ENCODE data around the gene FAM234B.
A peak's percentile ranks its signal among the peaks of the same experiment; 100 is the strongest.
"Not testable (repeated sequence)": the region's sequence is repeated elsewhere in the genome, so short reads cannot be mapped to it uniquely, and the experiment has no call there.

Gene FAM234B

DNA sequence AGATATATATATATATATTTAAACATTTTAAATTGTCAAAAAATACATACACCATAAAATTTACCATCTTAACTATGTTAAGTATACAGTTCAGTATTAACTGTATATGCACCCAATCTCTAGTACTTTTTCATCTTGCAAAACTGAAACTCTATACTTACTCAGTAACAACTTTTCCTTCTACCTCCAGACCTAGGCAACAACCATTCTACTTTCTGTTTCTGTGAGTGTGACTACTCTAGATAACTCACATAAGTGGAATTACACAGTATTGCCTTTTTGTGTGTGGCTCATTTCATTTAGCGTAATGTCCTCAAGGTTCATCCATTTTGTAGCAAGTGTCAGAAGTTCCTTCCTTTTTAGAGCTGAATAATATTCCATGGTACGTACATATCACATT lies 8.2 kb downstream of the FAM234B start:
- no peak overlapping the region for H3K4me3 Mint-ChIP-seq
- H3K27me3 Mint-ChIP-seq: no peaks in the 10 kb centered on the region
- no peak overlapping the region for H3K27ac Mint-ChIP-seq
- H3K9me3 Mint-ChIP-seq: peaks cover 38% of the 10 kb centered on the region
- H3K36me3 Mint-ChIP-seq (ENCODE audit: low read depth): peaks cover 18% of the 10 kb centered on the region
- peaks cover 8% of the 10 kb centered on the region for H3K4me1 Mint-ChIP-seq (ENCODE audit: low read depth)
- intact Hi-C loops (cut with micrococcal nuclease): no loop called here

GRCh38 chr12:13053617-13054016 lies 9.4 kb downstream of the FAM234B start:
- intact Hi-C loops (cut with micrococcal nuclease); H3K27ac Mint-ChIP-seq; H3K27me3 Mint-ChIP-seq; H3K4me3 Mint-ChIP-seq; H3K4me1 Mint-ChIP-seq (ENCODE audit: low read depth): not testable (repeated sequence)
- Mint-ChIP-seq H3K36me3 (ENCODE audit: low read depth) (peaks cover 25% of the 10 kb centered on the region), H3K9me3 (peaks cover 32% of the 10 kb centered on the region)

- peaks cover 33% of the 10 kb centered on the region for H3K36me3 Mint-ChIP-seq (ENCODE audit: low read depth)
Measured at GRCh38 chr12:13060581-13060980, 16.4 kb downstream of the FAM234B start.

GRCh38 chr12:13061377-13061776 lies 17.2 kb downstream of the FAM234B start:
- intact Hi-C loops (cut with micrococcal nuclease): no loop called here
- Mint-ChIP-seq H3K4me3 (no peak overlapping the region), H3K4me1 (ENCODE audit: low read depth) (peaks cover 17% of the 10 kb centered on the region), H3K36me3 (ENCODE audit: low read depth) (peaks cover 27% of the 10 kb centered on the region), H3K27ac (no peak overlapping the region), H3K27me3 (no peaks in the 10 kb centered on the region), H3K9me3 (no peaks in the 10 kb centered on the region)

More at GRCh38 chr12:13060581-13060980, 16.4 kb downstream of the FAM234B start:
- Mint-ChIP-seq H3K4me1 (ENCODE audit: low read depth) (peaks cover 17% of the 10 kb centered on the region), H3K27ac (no peak overlapping the region), H3K9me3 (no peaks in the 10 kb centered on the region), H3K27me3 (no peaks in the 10 kb centered on the region), H3K4me3 (no peak overlapping the region)
- intact Hi-C loops (cut with micrococcal nuclease): no loop called here

GRCh38 chr12:13062669-13063068 lies 18.5 kb downstream of the FAM234B start:
- H3K9me3 Mint-ChIP-seq: no peaks in the 10 kb centered on the region
- H3K27me3 Mint-ChIP-seq: no peaks in the 10 kb centered on the region
- no peak overlapping the region for H3K4me3 Mint-ChIP-seq
- intact Hi-C loops (cut with micrococcal nuclease): no loop called here
- H3K27ac Mint-ChIP-seq: no peak overlapping the region
- H3K36me3 Mint-ChIP-seq (ENCODE audit: low read depth): peaks cover 38% of the 10 kb centered on the region
- H3K4me1 Mint-ChIP-seq (ENCODE audit: low read depth): peaks cover 17% of the 10 kb centered on the region

DNA sequence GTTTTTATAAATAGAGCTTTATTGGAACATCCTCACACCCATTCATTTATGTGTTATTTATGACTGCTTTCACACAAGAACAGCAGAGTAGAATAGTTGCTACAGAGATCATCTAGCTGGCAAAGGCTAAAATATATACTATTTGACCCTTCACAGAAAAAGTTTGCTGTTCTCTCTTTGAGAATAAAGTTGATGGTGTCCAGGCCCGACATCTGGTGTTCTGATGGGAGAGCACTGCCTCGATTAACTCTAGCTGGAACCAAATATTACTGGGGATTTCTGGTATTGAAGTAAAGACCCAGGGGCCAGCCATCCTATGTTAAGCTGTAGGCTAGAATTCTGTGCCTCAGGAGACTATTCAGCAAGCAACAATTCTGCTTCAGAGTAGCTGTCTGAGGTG lies 21.8 kb downstream of the FAM234B start:
- intact Hi-C loops (cut with micrococcal nuclease): no loop called here
- Mint-ChIP-seq H3K27ac (no peak overlapping the region), H3K27me3 (no peaks in the 10 kb centered on the region), H3K36me3 (ENCODE audit: low read depth) (peaks cover 47% of the 10 kb centered on the region), H3K9me3 (no peaks in the 10 kb centered on the region), H3K4me3 (no peak overlapping the region), H3K4me1 (ENCODE audit: low read depth) (peaks cover 14% of the 10 kb centered on the region)

DNA sequence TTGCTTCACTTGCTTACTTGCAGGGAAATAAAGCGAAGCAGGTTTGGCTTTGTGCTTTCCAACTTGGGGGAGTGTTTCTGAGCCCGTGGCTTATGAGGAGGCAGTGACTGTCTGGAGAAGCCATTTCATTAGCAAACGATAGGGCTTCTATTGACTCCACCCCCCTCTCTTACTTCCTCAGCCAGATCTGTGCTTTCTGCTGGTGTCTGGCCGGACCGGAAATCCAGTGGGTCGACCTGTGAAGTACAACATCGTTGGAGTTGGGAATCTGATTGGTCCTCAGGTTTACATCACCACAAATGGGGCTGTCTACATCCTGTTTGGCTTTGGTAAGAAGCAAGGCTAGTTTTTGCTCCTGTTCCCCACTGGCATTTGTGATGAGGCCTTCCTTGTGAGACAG lies 22.3 kb downstream of the FAM234B start:
- H3K27ac Mint-ChIP-seq: no peak overlapping the region
- H3K27me3 Mint-ChIP-seq: no peaks in the 10 kb centered on the region
- H3K4me1 Mint-ChIP-seq (ENCODE audit: low read depth): peaks cover 14% of the 10 kb centered on the region
- no peaks in the 10 kb centered on the region for H3K9me3 Mint-ChIP-seq
- H3K4me3 Mint-ChIP-seq: no peak overlapping the region
- peaks cover 48% of the 10 kb centered on the region for H3K36me3 Mint-ChIP-seq (ENCODE audit: low read depth)
- intact Hi-C loops (cut with micrococcal nuclease): no loop called here

DNA sequence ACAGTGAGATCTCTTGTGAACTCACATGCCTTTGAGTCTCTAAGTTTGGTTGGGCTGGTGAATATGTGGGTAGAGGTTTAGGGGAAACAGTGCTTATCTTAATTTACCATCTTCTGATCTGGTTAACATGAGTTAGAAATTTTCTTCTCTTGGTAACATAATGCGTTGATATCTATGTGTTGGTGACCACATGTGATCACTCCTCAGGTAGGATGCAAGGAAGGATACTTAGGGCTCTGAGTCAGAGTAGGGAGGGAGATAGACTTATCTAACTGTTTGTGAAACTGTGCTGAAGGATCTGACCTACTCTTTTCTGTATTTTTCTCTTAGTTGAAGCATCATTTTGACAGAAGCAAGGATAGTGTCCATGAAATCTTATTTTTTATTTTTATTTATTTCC lies 23.1 kb downstream of the FAM234B start:
- Mint-ChIP-seq H3K4me1 (ENCODE audit: low read depth) (peaks cover 16% of the 10 kb centered on the region), H3K27me3 (no peaks in the 10 kb centered on the region)

DNA sequence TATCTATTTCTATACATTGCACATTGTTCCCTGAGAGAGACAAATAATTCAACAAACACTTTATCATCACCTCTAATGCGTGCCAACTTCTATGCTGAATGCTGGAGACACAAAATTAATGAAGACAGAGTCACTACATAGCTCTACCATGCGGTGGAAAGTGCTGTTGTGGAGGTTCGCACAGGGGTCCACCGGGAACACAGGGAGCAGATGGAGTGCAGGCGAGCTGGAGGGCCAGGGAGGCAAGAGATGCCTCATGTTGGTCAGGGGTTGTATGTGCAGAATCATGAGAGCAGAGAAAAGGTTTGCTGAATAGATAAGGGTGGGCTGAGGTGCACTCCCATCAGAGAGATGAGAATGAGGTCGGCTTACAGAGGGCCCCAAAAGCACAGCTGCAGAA lies 25.2 kb downstream of the FAM234B start:
- peaks cover 49% of the 10 kb centered on the region for H3K36me3 Mint-ChIP-seq (ENCODE audit: low read depth)
- intact Hi-C loops (cut with micrococcal nuclease): no loop called here
- peaks cover 16% of the 10 kb centered on the region for H3K4me1 Mint-ChIP-seq (ENCODE audit: low read depth)
- H3K9me3 Mint-ChIP-seq: no peaks in the 10 kb centered on the region
- peak overlapping the region; percentile 12 for H3K27ac Mint-ChIP-seq
- no peaks in the 10 kb centered on the region for H3K27me3 Mint-ChIP-seq
- no peak overlapping the region for H3K4me3 Mint-ChIP-seq

More for the DNA sequence above, 23.1 kb downstream of the FAM234B start:
- H3K9me3 Mint-ChIP-seq: no peaks in the 10 kb centered on the region
- H3K36me3 Mint-ChIP-seq (ENCODE audit: low read depth): peaks cover 45% of the 10 kb centered on the region
- H3K4me3 Mint-ChIP-seq: no peak overlapping the region
- H3K27ac Mint-ChIP-seq: no peak overlapping the region
- intact Hi-C loops (cut with micrococcal nuclease): no loop called here

DNA sequence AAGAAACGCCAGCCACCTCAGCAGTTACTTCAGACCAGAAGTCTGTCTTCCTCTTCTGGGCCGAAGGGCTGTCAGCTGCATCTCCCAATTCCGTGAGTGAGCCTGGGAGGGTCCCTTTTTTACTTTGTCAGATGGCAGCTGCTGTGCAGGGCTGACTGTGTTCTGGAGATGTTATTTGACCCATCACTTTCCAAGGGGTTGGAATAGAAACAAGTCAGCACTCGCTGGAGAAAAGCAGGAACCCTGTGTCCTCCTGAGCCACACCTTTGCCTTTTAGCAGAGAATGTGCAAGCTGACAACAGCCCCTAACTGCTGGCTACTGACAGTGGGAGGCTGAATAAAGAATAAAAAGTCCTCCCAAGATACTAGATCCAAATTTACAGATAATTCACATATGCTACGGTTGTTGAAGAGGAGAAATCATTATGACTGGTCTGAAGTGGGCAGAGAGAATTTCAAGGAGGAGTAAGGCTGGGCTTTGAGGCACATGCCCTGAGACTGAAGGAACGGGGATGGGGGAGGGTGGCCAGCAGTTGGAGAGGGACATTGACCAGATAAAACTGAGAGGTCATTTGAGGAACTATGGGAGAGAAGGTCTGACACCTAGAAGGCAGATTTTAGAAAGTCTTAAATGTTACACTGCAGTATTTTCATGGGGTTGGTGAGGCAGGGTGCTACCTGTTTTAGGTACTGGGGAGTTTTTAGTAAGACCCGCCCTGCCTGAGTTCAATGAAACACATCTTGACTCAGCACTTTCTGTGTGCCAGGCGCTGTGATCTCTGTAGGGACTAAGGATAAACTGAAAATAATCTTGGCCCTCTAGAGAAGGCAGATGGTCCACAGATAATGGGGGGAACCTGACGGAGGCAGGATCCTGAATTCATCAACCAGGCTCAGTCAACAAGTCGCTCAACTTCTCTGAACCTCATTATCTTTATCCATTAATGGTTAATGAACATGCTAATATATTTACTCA lies 27.4 kb downstream of the FAM234B start:
- peak overlapping the region; percentile 23 for H3K27ac Mint-ChIP-seq
- intact Hi-C loops (cut with micrococcal nuclease): no loop called here
- H3K36me3 Mint-ChIP-seq (ENCODE audit: low read depth): peaks cover 58% of the 10 kb centered on the region
- no peaks in the 10 kb centered on the region for H3K27me3 Mint-ChIP-seq
- H3K4me3 Mint-ChIP-seq: no peak overlapping the region
- no peaks in the 10 kb centered on the region for H3K9me3 Mint-ChIP-seq
- H3K4me1 Mint-ChIP-seq (ENCODE audit: low read depth): peaks cover 16% of the 10 kb centered on the region

DNA sequence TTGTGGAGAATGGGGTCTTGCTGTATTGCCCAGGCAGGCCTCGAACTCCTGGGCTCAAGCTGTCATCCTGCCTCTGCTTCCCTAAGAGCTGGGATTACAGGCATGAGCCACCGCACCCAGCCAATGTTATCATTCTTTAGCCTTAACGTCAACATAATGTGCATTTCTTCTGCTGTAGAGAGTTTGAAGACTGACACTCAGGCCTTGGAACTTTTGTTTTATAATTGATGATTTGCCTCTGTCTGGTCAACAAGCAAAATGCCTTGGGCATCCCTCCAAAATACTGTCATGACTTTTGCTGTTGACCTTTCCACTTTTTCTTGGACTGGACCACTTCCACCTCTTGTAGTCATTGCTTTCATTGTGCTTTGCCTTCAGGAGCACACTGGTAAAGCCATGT lies 29.0 kb downstream of the FAM234B start:
- peaks cover 51% of the 10 kb centered on the region for H3K36me3 Mint-ChIP-seq (ENCODE audit: low read depth)
- H3K27ac Mint-ChIP-seq: no peak overlapping the region
- intact Hi-C loops (cut with micrococcal nuclease): no loop called here

GRCh38 chr12:13074396-13075117 lies 30.4 kb downstream of the FAM234B start:
- Mint-ChIP-seq H3K4me1 (ENCODE audit: low read depth) (peaks cover 16% of the 10 kb centered on the region), H3K9me3 (no peaks in the 10 kb centered on the region), H3K27ac (no peak overlapping the region), H3K4me3 (no peak overlapping the region), H3K36me3 (ENCODE audit: low read depth) (peaks cover 37% of the 10 kb centered on the region), H3K27me3 (no peaks in the 10 kb centered on the region)
- intact Hi-C loops (cut with micrococcal nuclease): no loop called here

More for the DNA sequence above, 29.0 kb downstream of the FAM234B start:
- H3K4me3 Mint-ChIP-seq: no peak overlapping the region
- peaks cover 16% of the 10 kb centered on the region for H3K4me1 Mint-ChIP-seq (ENCODE audit: low read depth)
- H3K27me3 Mint-ChIP-seq: no peaks in the 10 kb centered on the region
- H3K9me3 Mint-ChIP-seq: no peaks in the 10 kb centered on the region

- H3K36me3 Mint-ChIP-seq (ENCODE audit: low read depth): peaks cover 34% of the 10 kb centered on the region
- H3K9me3 Mint-ChIP-seq: no peaks in the 10 kb centered on the region
- intact Hi-C loops (cut with micrococcal nuclease): no loop called here
- H3K4me3 Mint-ChIP-seq: no peak overlapping the region
- peaks cover 15% of the 10 kb centered on the region for H3K4me1 Mint-ChIP-seq (ENCODE audit: low read depth)
- no peak overlapping the region for H3K27ac Mint-ChIP-seq
- no peaks in the 10 kb centered on the region for H3K27me3 Mint-ChIP-seq
Measured at GRCh38 chr12:13075118-13075480, 30.9 kb downstream of the FAM234B start.

- Mint-ChIP-seq H3K4me1 (ENCODE audit: low read depth) (peaks cover 8% of the 10 kb centered on the region), H3K27me3 (no peaks in the 10 kb centered on the region), H3K27ac (no peak overlapping the region), H3K9me3 (no peaks in the 10 kb centered on the region), H3K36me3 (ENCODE audit: low read depth) (peaks cover 32% of the 10 kb centered on the region), H3K4me3 (no peak overlapping the region)
- intact Hi-C loops (cut with micrococcal nuclease): no loop called here
Measured at GRCh38 chr12:13075786-13076570, 31.8 kb downstream of the FAM234B start.
